SJCRH30 (cell line): ENCODE results near the gene TPPP2. TPM values are rescaled to one million over a fixed set of nuclear protein-coding genes. Genes with fewer than 3 reads are reported as not detected.
A peak's percentile ranks its signal among the peaks of the same experiment; 100 is the strongest.

Source experiments
- DNase-seq, 2 experiments: peaks; one replicate each; pipeline ENCODE4 v3.0.0-alpha.2; 2015 to 2020
- H3K27ac ChIP-seq: fragments of 250-450 bp; sonication (Bioruptor Pico); 2 replicates; pipeline ENCODE4 v1.5.1; 2020; ENCODE audit warnings: mild to moderate bottlenecking, moderate library complexity
- H3K27me3 ChIP-seq: fragments of 250-450 bp; sonication (Bioruptor Pico); 2 replicates; pipeline ENCODE4 v1.5.1; 2020; ENCODE audit warnings: mild to moderate bottlenecking, moderate library complexity
- H3K36me3 ChIP-seq: fragments of 250-450 bp; sonication (Bioruptor Pico); 2 replicates; pipeline ENCODE4 v1.5.1; 2020; ENCODE audit warnings: mild to moderate bottlenecking, moderate library complexity
- H3K4me1 ChIP-seq: fragments of 250-450 bp; sonication (Bioruptor Pico); 2 replicates; pipeline ENCODE4 v1.5.1; 2020; ENCODE audit warnings: mild to moderate bottlenecking, moderate library complexity
- H3K4me3 ChIP-seq: fragments of 250-450 bp; sonication (Bioruptor Pico); 2 replicates; pipeline ENCODE4 v1.5.1; 2020; ENCODE audit warnings: mild to moderate bottlenecking, moderate library complexity
- H3K9me3 ChIP-seq: fragments of 250-450 bp; sonication (Bioruptor Pico); replicated peaks from 2 replicates; pipeline ENCODE4 v1.5.1; 2020; ENCODE audit warnings: mild to moderate bottlenecking, moderate library complexity
- total RNA-seq: library from RNA; depleted of rRNA; stranded (reverse); fragments of >200 nt; shearing (Covaris generic); gene quantifications from 2 replicates; pipeline ENCODE4 v1.2.3, GENCODE V29; 2014

The TPPP2 gene
- total RNA-seq, 1 experiment from 2014 or later = not detected

- DNase-seq = no peak
- peak overlapping the region; percentile 66 for H3K4me3 ChIP-seq
Measured at GRCh38 chr14:21023817-21024584, 6.0 kb upstream of the TPPP2 start.

GRCh38 chr14:21024585-21025370 lies 5.2 kb upstream of the TPPP2 start, which contains the start of gene NDRG2:
Gene NDRG2, minus strand, starts transcription at chr14:21025061. Its CDS starts 1,746 bp downstream, at chr14:21023315.
- DNase-seq = peak; percentile 54 to 65
- Histone ChIP-seq H3K4me3 (peak within 1 kb of the TSS; percentile 66), H3K27ac (no peak within 1 kb of the TSS), H3K36me3 (no peaks in the 10 kb centered on the region), H3K27me3 (peaks cover 20% of the 10 kb centered on the region), H3K9me3 (no peaks in the 10 kb centered on the region), H3K4me1 (no peaks in the 10 kb centered on the region)

More at GRCh38 chr14:21023817-21024584, 6.0 kb upstream of the TPPP2 start:
- Histone ChIP-seq H3K9me3 (no peaks in the 10 kb centered on the region), H3K4me1 (no peaks in the 10 kb centered on the region), H3K27ac (no peak overlapping the region), H3K27me3 (peaks cover 20% of the 10 kb centered on the region), H3K36me3 (no peaks in the 10 kb centered on the region)

GRCh38 chr14:21025371-21026273 lies 4.4 kb upstream of the TPPP2 start:
- H3K4me3 ChIP-seq = peak overlapping the region; percentile 66
- no peaks in the 10 kb centered on the region for H3K9me3 ChIP-seq
- no peak overlapping the region for H3K27ac ChIP-seq
- no peaks in the 10 kb centered on the region for H3K4me1 ChIP-seq
- peaks cover 20% of the 10 kb centered on the region for H3K27me3 ChIP-seq
- no peaks in the 10 kb centered on the region for H3K36me3 ChIP-seq
- DNase-seq = peak in 1 of 2 experiments; percentile 18

- Histone ChIP-seq H3K27ac (no peak overlapping the region), H3K4me3 (no peak overlapping the region), H3K4me1 (no peaks in the 10 kb centered on the region)
Measured at GRCh38 chr14:21026274-21026987, 3.6 kb upstream of the TPPP2 start.

GRCh38 chr14:21026988-21027315 lies 3.1 kb upstream of the TPPP2 start:
- Histone ChIP-seq H3K4me1 (no peaks in the 10 kb centered on the region), H3K9me3 (no peaks in the 10 kb centered on the region), H3K27me3 (peaks cover 28% of the 10 kb centered on the region), H3K4me3 (no peak overlapping the region), H3K27ac (no peak overlapping the region), H3K36me3 (no peaks in the 10 kb centered on the region)
- no peak for DNase-seq

More at GRCh38 chr14:21026274-21026987, 3.6 kb upstream of the TPPP2 start:
- H3K36me3 ChIP-seq = no peaks in the 10 kb centered on the region
- H3K27me3 ChIP-seq = peaks cover 25% of the 10 kb centered on the region
- no peaks in the 10 kb centered on the region for H3K9me3 ChIP-seq
- no peak for DNase-seq

- no peaks in the 10 kb centered on the region for H3K9me3 ChIP-seq
- peaks cover 13% of the 10 kb centered on the region; the same call in 1 of the 2 replicates for H3K27me3 ChIP-seq
- H3K36me3 ChIP-seq = no peaks in the 10 kb centered on the region
- no peaks in the 10 kb centered on the region for H3K4me1 ChIP-seq
- H3K27ac ChIP-seq = no peak overlapping the region
- no peak for DNase-seq
- H3K4me3 ChIP-seq = no peak overlapping the region
Measured at GRCh38 chr14:21030531-21030930, 514 bp downstream of the TPPP2 start.

- Histone ChIP-seq H3K4me1 (no peaks in the 10 kb centered on the region), H3K27ac (no peak overlapping the region), H3K36me3 (no peaks in the 10 kb centered on the region), H3K27me3 (peaks cover 13% of the 10 kb centered on the region; the same call in 1 of the 2 replicates), H3K9me3 (no peaks in the 10 kb centered on the region), H3K4me3 (no peak overlapping the region)
- no peak for DNase-seq
Measured at GRCh38 chr14:21032326-21033132, 2.5 kb downstream of the TPPP2 start.

GRCh38 chr14:21033133-21033698 lies 3.2 kb downstream of the TPPP2 start:
- H3K27me3 ChIP-seq = peaks cover 13% of the 10 kb centered on the region; the same call in 1 of the 2 replicates
- H3K27ac ChIP-seq = no peak overlapping the region
- H3K4me3 ChIP-seq = no peak overlapping the region
- DNase-seq = no peak
- peaks cover 3% of the 10 kb centered on the region; the same call in 1 of the 2 replicates for H3K4me1 ChIP-seq
- no peaks in the 10 kb centered on the region for H3K36me3 ChIP-seq
- H3K9me3 ChIP-seq = no peaks in the 10 kb centered on the region

GRCh38 chr14:21034707-21035106 lies 4.7 kb downstream of the TPPP2 start, which contains the start of gene RNASE13:
Gene RNASE13, minus strand, starts transcription at chr14:21034807. Its CDS starts 519 bp downstream, at chr14:21034288.
- H3K4me3 ChIP-seq = no peak within 1 kb of the TSS
- H3K4me1 ChIP-seq = peaks cover 15% of the 10 kb centered on the region
- H3K36me3 ChIP-seq = no peaks in the 10 kb centered on the region
- peaks cover 13% of the 10 kb centered on the region; the same call in 1 of the 2 replicates for H3K27me3 ChIP-seq
- no peak within 1 kb of the TSS for H3K27ac ChIP-seq
- no peak for DNase-seq
- no peaks in the 10 kb centered on the region for H3K9me3 ChIP-seq

- no peak overlapping the region for H3K27ac ChIP-seq
Measured at GRCh38 chr14:21036751-21037150, 6.7 kb downstream of the TPPP2 start.

GRCh38 chr14:21037156-21037555 lies 7.1 kb downstream of the TPPP2 start:
- Histone ChIP-seq H3K4me3 (no peak overlapping the region), H3K4me1 (peaks cover 20% of the 10 kb centered on the region), H3K36me3 (no peaks in the 10 kb centered on the region), H3K27me3 (peaks cover 5% of the 10 kb centered on the region; the same call in 1 of the 2 replicates), H3K27ac (no peak overlapping the region), H3K9me3 (no peaks in the 10 kb centered on the region)
- no peak for DNase-seq

More at GRCh38 chr14:21036751-21037150, 6.7 kb downstream of the TPPP2 start:
- Histone ChIP-seq H3K4me3 (no peak overlapping the region), H3K36me3 (no peaks in the 10 kb centered on the region), H3K9me3 (no peaks in the 10 kb centered on the region), H3K4me1 (peaks cover 20% of the 10 kb centered on the region), H3K27me3 (peaks cover 5% of the 10 kb centered on the region; the same call in 1 of the 2 replicates)
- DNase-seq = no peak

GRCh38 chr14:21038441-21039422 lies 8.7 kb downstream of the TPPP2 start:
- peak; percentile 94 to 96 for DNase-seq
- Histone ChIP-seq H3K27ac (peak overlapping the region; percentile 67), H3K4me3 (peak overlapping the region; percentile 22), H3K4me1 (peaks cover 23% of the 10 kb centered on the region), H3K27me3 (no peaks in the 10 kb centered on the region), H3K36me3 (no peaks in the 10 kb centered on the region), H3K9me3 (no peaks in the 10 kb centered on the region)
